ENCODE results near the gene AFF1.

AFF1 gene

GRCh38 chr4:86895692-86896488 lies 38.9 kb upstream of the AFF1 start:
- no peak overlapping the region for H3K4me3 ChIP-seq (ENCODE audit: low read depth, low read length)
- TF ChIP-seq CTCF (IDR thresholded peaks at IDR 0.05; ENCODE audit: insufficient read depth, low read depth, low read length, missing control alignments): peak; percentile 56
- DNase-seq (ENCODE audit: low read depth): peak; percentile 76

DNA sequence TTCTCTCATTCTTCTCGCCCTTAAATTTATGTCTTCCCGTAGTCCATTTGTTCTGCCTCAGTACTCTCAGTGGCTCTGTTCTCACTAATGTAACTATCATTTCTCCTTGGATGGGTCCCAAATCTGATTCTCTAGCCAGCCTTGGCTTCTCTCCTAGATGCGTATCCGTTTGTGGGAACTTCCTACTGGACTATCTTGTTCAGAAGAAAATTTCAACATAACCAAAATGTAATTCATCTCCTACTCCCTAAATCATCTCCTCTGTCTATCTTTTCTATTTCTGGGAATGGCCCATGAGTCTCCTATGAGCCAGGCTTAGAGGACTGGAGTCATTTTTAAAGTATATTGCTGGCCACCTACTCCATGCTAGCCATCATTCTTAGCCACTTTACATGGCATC lies 38.2 kb upstream of the AFF1 start:
- no peak for DNase-seq (ENCODE audit: low read depth)
- H3K4me3 ChIP-seq (ENCODE audit: low read depth, low read length): no peak overlapping the region
- no peak for TF ChIP-seq CTCF (IDR thresholded peaks at IDR 0.05; ENCODE audit: insufficient read depth, low read depth, low read length, missing control alignments)

- peak; percentile 11 for TF ChIP-seq CTCF (IDR thresholded peaks at IDR 0.05; ENCODE audit: insufficient read depth, low read depth, low read length, missing control alignments)
- DNase-seq (ENCODE audit: low read depth): no peak
- H3K4me3 ChIP-seq (ENCODE audit: low read depth, low read length): no peak overlapping the region
Measured at GRCh38 chr4:86898562-86898961, 36.2 kb upstream of the AFF1 start.

DNA sequence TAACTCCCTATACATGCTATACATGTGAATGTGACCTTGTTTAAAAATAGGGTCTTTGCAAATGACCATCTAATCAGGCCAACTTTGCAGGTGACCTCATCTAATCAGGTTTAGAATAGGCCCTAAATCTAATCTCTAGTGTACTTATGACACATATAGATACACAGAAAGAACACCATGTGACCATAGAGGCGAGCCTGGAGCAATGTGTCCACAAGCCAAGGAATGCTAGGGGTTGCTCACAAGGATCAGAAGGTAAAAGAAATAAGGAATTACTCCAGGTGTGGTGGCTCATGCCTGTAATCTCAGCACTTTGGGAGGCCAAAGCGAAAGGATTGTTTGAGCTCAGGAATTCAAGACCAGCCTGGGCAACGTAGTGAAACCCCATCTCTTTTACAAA lies 32.9 kb upstream of the AFF1 start:
- DNase-seq (ENCODE audit: low read depth): no peak
- H3K4me3 ChIP-seq (ENCODE audit: low read depth, low read length): no peak overlapping the region
- no peak for TF ChIP-seq CTCF (IDR thresholded peaks at IDR 0.05; ENCODE audit: insufficient read depth, low read depth, low read length, missing control alignments)

- H3K4me3 ChIP-seq (ENCODE audit: low read depth, low read length): no peak overlapping the region
- no peak for TF ChIP-seq CTCF (IDR thresholded peaks at IDR 0.05; ENCODE audit: insufficient read depth, low read depth, low read length, missing control alignments)
- DNase-seq (ENCODE audit: low read depth): no peak
Measured at GRCh38 chr4:86908251-86908657, 26.6 kb upstream of the AFF1 start.

DNA sequence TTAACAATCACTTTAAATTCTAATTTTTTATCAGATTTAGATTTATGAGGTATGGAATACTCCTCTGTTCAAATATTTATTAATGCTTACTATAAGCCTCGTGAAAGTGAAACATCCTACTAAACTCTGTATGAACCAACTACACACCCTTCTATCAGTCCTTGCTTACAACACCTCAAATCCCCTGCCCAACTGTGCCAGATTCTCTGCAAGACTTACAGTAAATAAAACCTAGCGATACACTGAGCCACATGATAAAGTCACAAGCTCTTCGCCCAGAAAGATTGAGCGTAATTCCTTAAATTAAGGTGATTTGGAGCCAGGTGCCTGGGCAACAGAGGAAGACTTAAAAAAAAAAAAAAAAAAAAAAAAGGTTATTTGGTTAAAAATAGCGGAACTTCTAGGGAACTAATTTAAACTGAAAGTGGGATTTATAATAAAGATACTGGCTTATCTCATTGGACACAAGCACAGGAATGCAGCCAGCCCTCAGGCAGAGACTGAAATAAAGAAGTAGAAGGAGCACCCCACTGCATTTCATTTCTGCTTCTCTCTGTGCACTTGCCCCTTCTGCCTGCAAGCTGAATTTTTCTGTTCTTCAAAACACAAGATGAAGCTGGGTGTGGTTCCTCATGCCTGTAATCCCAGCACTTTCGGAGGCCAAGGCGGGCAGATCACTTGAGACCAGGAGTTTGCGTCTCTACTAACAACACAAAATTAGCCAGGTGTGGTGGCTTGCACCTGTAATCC lies 25.1 kb upstream of the AFF1 start:
- TF ChIP-seq CTCF (IDR thresholded peaks at IDR 0.05; ENCODE audit: insufficient read depth, low read depth, low read length, missing control alignments): no peak
- no peak overlapping the region for H3K4me3 ChIP-seq (ENCODE audit: low read depth, low read length)
- DNase-seq (ENCODE audit: low read depth): no peak

Data from GM12865 (cell line).